Upper lobe of left lung (tissue), 4 donors: Measurements from ENCODE around the gene NBAS.

Experiments
- POLR2A ChIP-seq, 4 donors: fragments of 450-650 bp; IDR thresholded peaks; one replicate each; pipeline ENCODE4 v1.5.1; 2016 to 2017; ENCODE audit warnings: antibody characterized with exemption in 4 of 4, mild to moderate bottlenecking in 2 of 4
- POLR2AphosphoS5 ChIP-seq, 2 donors: sonication (generic); formaldehyde crosslinking; IDR thresholded peaks; one replicate each; pipeline ENCODE4 v1.5.1; 2017; ENCODE audit warnings: antibody characterized with exemption in 2 of 2
- TF ChIP-seq, protein P1 (sequence below), 6 experiments: fragments of 450-650 bp in 4 of 6; fragments of 200-600 bp in 2 of 6; sonication (generic) in 2 of 6; IDR thresholded peaks; one replicate each; pipeline ENCODE4 v1.5.1; 2016 to 2019; ENCODE audit warnings: antibody characterized with exemption in 6 of 6

DNA sequence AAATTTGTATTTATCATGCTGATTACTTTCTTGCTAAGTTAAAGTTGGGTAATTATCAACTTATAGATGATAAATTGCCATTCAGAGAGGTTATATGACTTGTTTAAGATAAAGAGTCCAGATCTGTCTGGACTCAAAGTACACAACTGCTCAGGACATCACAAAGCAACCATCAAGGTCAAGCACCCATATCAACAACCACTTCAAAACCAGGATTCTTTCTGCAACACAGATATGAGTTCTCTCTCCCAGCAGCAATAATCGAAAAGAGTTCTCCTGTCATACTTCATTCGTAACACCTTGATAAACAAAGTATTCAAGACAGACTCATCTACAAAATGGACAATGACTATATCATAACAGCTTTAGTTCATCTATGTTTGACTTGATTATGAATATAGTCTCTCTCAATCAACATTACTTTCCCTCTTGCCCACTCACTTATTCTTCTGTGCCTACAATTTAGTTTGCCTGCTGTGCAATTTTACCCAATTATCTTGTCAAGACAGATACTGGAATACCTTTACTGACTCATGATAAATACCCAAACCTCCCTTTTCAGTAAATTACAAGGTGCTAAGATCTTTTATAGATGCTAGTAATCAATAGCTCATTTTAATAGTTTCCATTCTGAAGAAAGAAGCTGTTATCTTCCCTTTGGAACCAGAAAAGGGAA lies 281.8 kb downstream of the NBAS start:
- TF ChIP-seq, protein P1, sequence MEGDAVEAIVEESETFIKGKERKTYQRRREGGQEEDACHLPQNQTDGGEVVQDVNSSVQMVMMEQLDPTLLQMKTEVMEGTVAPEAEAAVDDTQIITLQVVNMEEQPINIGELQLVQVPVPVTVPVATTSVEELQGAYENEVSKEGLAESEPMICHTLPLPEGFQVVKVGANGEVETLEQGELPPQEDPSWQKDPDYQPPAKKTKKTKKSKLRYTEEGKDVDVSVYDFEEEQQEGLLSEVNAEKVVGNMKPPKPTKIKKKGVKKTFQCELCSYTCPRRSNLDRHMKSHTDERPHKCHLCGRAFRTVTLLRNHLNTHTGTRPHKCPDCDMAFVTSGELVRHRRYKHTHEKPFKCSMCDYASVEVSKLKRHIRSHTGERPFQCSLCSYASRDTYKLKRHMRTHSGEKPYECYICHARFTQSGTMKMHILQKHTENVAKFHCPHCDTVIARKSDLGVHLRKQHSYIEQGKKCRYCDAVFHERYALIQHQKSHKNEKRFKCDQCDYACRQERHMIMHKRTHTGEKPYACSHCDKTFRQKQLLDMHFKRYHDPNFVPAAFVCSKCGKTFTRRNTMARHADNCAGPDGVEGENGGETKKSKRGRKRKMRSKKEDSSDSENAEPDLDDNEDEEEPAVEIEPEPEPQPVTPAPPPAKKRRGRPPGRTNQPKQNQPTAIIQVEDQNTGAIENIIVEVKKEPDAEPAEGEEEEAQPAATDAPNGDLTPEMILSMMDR (IDR thresholded peaks at IDR 0.05) = no peak
- TF ChIP-seq POLR2AphosphoS5 (IDR thresholded peaks at IDR 0.05) (no peak), POLR2A (IDR thresholded peaks at IDR 0.05) (no peak)
